GM19193 (cell line): ENCODE results near the gene PON1.

Experiments
- POLR2A ChIP-seq: IDR thresholded peaks from 4 replicates; pipeline ENCODE4 v1.6.1; 2011; ENCODE audit not compliant: insufficient read depth, insufficient read length; ENCODE audit errors: extremely low read depth

The PON1 gene

GRCh38 chr7:95296456-95296855 lies 27.9 kb downstream of the PON1 start:
- TF ChIP-seq POLR2A, result no peak

- TF ChIP-seq POLR2A, result no peak
These were observed 28.9 kb downstream of the PON1 start for GRCh38 chr7:95295397-95295796.

DNA sequence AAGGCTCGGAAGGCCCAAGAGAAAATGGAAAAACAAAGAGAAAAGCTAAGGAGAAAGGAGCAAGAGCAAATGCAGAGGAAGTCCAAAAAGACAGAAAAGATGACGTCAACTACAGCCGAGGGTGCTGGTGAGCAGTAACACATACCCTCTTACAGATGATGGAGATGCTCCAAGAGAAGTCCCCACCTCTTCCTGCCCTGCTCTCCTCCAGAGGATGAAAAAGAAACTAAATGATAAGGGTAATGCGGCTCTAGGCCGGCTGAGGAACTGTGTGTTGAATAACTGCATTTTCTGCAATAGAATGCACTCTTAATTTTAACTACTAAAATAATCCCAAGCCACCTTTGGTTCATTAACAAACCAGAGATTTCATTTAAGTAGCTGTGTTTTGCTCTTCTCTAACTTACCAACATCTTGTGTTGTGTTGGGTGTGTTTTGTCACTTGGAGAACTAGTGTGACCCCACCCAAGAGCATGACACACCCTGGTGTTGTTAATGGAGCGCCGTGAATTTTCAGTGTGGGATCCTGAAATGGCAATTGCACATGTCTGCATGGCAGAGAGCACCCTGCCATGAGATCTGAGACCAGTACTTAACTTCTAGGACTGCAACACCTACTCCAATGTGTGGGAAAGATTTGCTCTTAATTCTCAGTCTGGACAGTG lies 34.0 kb downstream of the PON1 start:
- TF ChIP-seq POLR2A, result no peak

DNA sequence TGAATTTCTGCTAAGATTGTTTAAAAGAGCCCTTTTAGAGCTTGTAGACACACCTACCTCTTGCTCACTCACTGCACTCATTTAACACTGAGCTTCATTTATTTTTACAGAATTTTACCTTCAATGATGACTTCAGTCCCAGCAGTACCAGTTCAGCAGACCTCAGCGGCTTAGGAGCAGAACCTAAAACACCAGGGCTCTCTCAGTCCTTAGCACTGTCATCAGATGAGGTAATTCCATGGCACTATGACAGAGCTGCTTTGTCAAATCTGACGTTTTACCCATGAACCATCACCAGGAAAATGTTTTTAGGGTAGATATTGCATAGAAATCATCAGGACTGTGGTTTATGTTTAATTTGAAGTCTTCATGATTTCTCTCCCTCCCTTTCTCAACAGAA lies 38.2 kb downstream of the PON1 start:
- TF ChIP-seq POLR2A, result no peak

GRCh38 chr7:95279417-95279816 lies 44.9 kb downstream of the PON1 start:
- no peak for TF ChIP-seq POLR2A

DNA sequence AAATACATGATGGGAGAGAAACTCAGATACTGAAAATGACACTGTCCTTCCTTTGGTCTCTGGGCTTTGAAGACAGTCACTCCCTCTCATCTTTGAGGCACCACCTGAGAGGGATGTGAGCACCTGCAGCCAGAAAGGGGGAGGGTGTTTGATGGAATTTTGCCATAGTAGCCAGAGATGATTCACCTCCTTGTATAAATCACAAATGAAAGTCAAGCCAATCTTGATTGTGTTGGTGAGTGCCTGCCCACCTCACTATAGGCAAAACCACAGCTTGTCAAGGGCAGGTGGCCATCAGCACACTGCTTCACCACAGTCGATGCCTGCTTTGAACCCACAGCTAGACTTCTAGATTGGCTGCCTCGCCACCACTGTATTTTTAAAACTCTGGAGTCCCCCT lies 48.2 kb downstream of the PON1 start:
- no peak for TF ChIP-seq POLR2A

GRCh38 chr7:95269640-95270039 lies 54.7 kb downstream of the PON1 start:
- no peak for TF ChIP-seq POLR2A

DNA sequence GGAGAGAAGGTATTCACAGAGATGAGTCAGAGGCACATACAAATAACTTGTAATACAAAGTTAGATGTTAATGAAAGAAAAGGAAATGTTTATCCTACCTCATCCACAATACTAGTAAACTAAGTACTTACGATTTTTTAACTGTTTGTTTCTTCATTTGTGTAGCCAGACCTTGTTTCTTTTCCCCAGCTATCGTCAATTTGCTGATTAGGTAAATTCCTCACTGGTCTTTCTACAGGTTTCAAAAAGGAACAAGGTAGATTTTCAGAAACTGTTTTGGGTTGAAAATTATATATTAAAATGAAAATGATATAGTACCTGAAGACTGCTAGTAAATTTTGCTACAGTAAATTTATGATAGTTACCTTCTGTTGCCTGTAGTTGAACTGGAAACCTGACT lies 56.6 kb downstream of the PON1 start:
- no peak for TF ChIP-seq POLR2A

GRCh38 chr7:95265634-95266033 lies 58.7 kb downstream of the PON1 start:
- TF ChIP-seq POLR2A, result no peak

GRCh38 chr7:95264363-95264891 lies 59.9 kb downstream of the PON1 start:
- TF ChIP-seq POLR2A, result no peak

- no peak for TF ChIP-seq POLR2A
These were observed 60.5 kb downstream of the PON1 start for GRCh38 chr7:95263785-95264362.

- TF ChIP-seq POLR2A, result no peak
These were observed 61.5 kb downstream of the PON1 start for GRCh38 chr7:95262875-95263274.

GRCh38 chr7:95261895-95262415 lies 62.4 kb downstream of the PON1 start:
- TF ChIP-seq POLR2A, result no peak

DNA sequence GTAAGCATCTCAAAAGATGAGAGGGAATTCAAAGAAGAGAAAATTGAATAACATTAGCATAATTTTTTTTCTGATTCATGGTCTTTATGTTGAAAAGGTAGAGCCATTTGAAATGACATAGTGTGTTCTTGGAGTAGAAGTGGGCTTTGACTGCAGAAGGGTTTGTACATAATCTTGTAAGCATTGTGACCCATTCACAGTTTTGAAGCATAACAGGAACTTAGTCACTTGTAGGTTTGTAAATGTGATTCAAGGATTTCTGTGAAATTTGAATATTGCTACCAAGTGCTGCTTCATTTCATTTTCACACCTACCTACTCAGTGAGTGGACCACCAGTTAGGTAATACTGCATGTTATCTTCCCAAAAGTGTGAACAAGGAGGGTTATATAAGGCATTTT lies 68.6 kb downstream of the PON1 start:
- no peak for TF ChIP-seq POLR2A

DNA sequence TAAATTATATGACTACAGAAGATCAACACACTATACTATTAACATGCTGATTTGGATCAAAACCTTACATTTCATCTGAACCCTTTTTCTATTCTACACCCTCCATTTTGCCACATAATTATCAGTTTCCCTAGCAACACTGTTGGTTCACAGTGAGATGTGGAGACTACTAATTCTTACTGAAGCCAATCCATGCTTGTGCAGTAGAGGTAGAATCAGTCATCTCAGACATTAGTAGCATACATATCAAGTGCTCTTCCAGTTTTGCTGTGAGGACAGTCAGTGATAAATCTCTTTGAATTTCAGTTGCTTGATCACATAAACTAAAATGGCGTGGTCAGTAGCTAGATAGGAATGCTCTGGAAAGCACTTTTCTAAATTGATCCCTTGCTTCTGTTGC lies 70.3 kb downstream of the PON1 start:
- no peak for TF ChIP-seq POLR2A

- TF ChIP-seq POLR2A, result no peak
These were observed 72.4 kb downstream of the PON1 start for GRCh38 chr7:95251966-95252365.
